HEK293 (cell line): Measurements from ENCODE around the gene DIRAS1.

ENCODE experiments used
- CTCF ChIP-seq: fragments of 450-650 bp; formaldehyde crosslinking; IDR thresholded peaks from 2 replicates; pipeline ENCODE4 v1.5.1; 2016; ENCODE audit warnings: missing biosample characterization, missing genetic modification characterization
- ZBTB11 ChIP-seq: fragments of 450-650 bp; formaldehyde crosslinking; conservative IDR thresholded peaks from 2 replicates; pipeline ENCODE4 v1.5.1; 2016; ENCODE audit warnings: low read depth, missing biosample characterization, missing genetic modification characterization
- ZFP3 ChIP-seq: fragments of 450-650 bp; formaldehyde crosslinking; IDR thresholded peaks from 2 replicates; pipeline ENCODE4 v1.5.1; 2016; ENCODE audit warnings: low read depth, missing biosample characterization, missing genetic modification characterization
- ZNF138 ChIP-seq: fragments of 450-650 bp; formaldehyde crosslinking; IDR thresholded peaks from 2 replicates; pipeline ENCODE4 v1.5.1; 2016; ENCODE audit warnings: missing biosample characterization, missing genetic modification characterization, borderline replicate concordance
- ZNF23 ChIP-seq: fragments of 450-650 bp; formaldehyde crosslinking; IDR thresholded peaks from 2 replicates; pipeline ENCODE4 v1.5.1; 2016; ENCODE audit warnings: missing biosample characterization, missing genetic modification characterization, borderline replicate concordance
- ZNF24 ChIP-seq: fragments of 450-650 bp; formaldehyde crosslinking; IDR thresholded peaks from 2 replicates; pipeline ENCODE4 v1.5.1; 2016; ENCODE audit warnings: missing biosample characterization, missing genetic modification characterization
- ZNF274 ChIP-seq, 2 experiments: fragments of 200-500 bp in 1 of 2; fragments of 450-650 bp in 1 of 2; sonication (Bioruptor generic) in 1 of 2; formaldehyde crosslinking in 1 of 2; IDR thresholded peaks; 2 replicates each; pipeline versions ENCODE4 v1.5.1 to v1.6.1; 2014 to 2016; ENCODE audit warnings: borderline replicate concordance in 1 of 2, inconsistent platforms in 1 of 2, low read length in 1 of 2, missing biosample characterization in 1 of 2, missing genetic modification characterization in 1 of 2
- ZNF394 ChIP-seq: fragments of 450-650 bp; formaldehyde crosslinking; IDR thresholded peaks from 2 replicates; pipeline ENCODE4 v1.5.1; 2016; ENCODE audit warnings: missing biosample characterization, missing genetic modification characterization, mild to moderate bottlenecking, moderate library complexity, borderline replicate concordance
- ZNF623 ChIP-seq: fragments of 450-650 bp; formaldehyde crosslinking; IDR thresholded peaks from 2 replicates; pipeline ENCODE4 v1.5.1; 2016; ENCODE audit warnings: missing biosample characterization, missing genetic modification characterization
- ZNF830 ChIP-seq: fragments of 450-650 bp; IDR thresholded peaks from 2 replicates; pipeline ENCODE4 v1.5.0; 2018; ENCODE audit warnings: missing biosample characterization, missing genetic modification characterization, low read depth, mild to moderate bottlenecking, moderate library complexity
- ZSCAN16 ChIP-seq: fragments of 450-650 bp; formaldehyde crosslinking; IDR thresholded peaks from 2 replicates; pipeline ENCODE4 v1.5.1; 2016; ENCODE audit warnings: missing biosample characterization, missing genetic modification characterization
- TF ChIP-seq, protein P1 (sequence below): fragments of 450-650 bp; formaldehyde crosslinking; IDR thresholded peaks from 2 replicates; pipeline ENCODE4 v1.5.1; 2016; ENCODE audit warnings: missing biosample characterization, missing genetic modification characterization, low read depth
- TF ChIP-seq, protein P2 (sequence below): fragments of 450-650 bp; formaldehyde crosslinking; IDR thresholded peaks from 2 replicates; pipeline ENCODE4 v1.5.1; 2016; ENCODE audit warnings: missing biosample characterization, missing genetic modification characterization, low read depth
- TF ChIP-seq, protein P3 (sequence below): fragments of 450-650 bp; formaldehyde crosslinking; IDR thresholded peaks from 2 replicates; pipeline ENCODE4 v1.5.1; 2016; ENCODE audit warnings: missing biosample characterization, missing genetic modification characterization

GRCh38 chr19:2715470-2716274 is 5.5 kb downstream of the DIRAS1 start:
- TF ChIP-seq ZNF830 (tag by site-specific recombination) (no peak), CTCF (tag by site-specific recombination) (no peak), ZSCAN16 (tag by site-specific recombination) (no peak), ZNF24 (tag by site-specific recombination) (no peak), ZBTB11 (tag by site-specific recombination) (no peak), ZNF23 (tag by site-specific recombination) (no peak), ZFP3 (tag by site-specific recombination) (no peak), ZNF274 (IDR thresholded peaks at IDR 0.05; ENCODE audit: low read length) (no peak), ZNF274 (tag by site-specific recombination; IDR thresholded peaks at IDR 0.05; ENCODE audit: borderline replicate concordance) (no peak), ZNF138 (tag by site-specific recombination) (no peak), ZNF623 (tag by site-specific recombination) (no peak), ZNF394 (tag by site-specific recombination) (no peak)
- TF ChIP-seq, protein P1, sequence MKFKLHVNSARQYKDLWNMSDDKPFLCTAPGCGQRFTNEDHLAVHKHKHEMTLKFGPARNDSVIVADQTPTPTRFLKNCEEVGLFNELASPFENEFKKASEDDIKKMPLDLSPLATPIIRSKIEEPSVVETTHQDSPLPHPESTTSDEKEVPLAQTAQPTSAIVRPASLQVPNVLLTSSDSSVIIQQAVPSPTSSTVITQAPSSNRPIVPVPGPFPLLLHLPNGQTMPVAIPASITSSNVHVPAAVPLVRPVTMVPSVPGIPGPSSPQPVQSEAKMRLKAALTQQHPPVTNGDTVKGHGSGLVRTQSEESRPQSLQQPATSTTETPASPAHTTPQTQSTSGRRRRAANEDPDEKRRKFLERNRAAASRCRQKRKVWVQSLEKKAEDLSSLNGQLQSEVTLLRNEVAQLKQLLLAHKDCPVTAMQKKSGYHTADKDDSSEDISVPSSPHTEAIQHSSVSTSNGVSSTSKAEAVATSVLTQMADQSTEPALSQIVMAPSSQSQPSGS (tag by site-specific recombination): no peak
- TF ChIP-seq, protein P2, sequence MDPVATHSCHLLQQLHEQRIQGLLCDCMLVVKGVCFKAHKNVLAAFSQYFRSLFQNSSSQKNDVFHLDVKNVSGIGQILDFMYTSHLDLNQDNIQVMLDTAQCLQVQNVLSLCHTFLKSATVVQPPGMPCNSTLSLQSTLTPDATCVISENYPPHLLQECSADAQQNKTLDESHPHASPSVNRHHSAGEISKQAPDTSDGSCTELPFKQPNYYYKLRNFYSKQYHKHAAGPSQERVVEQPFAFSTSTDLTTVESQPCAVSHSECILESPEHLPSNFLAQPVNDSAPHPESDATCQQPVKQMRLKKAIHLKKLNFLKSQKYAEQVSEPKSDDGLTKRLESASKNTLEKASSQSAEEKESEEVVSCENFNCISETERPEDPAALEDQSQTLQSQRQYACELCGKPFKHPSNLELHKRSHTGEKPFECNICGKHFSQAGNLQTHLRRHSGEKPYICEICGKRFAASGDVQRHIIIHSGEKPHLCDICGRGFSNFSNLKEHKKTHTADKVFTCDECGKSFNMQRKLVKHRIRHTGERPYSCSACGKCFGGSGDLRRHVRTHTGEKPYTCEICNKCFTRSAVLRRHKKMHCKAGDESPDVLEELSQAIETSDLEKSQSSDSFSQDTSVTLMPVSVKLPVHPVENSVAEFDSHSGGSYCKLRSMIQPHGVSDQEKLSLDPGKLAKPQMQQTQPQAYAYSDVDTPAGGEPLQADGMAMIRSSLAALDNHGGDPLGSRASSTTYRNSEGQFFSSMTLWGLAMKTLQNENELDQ: no peak
- TF ChIP-seq, protein P3, sequence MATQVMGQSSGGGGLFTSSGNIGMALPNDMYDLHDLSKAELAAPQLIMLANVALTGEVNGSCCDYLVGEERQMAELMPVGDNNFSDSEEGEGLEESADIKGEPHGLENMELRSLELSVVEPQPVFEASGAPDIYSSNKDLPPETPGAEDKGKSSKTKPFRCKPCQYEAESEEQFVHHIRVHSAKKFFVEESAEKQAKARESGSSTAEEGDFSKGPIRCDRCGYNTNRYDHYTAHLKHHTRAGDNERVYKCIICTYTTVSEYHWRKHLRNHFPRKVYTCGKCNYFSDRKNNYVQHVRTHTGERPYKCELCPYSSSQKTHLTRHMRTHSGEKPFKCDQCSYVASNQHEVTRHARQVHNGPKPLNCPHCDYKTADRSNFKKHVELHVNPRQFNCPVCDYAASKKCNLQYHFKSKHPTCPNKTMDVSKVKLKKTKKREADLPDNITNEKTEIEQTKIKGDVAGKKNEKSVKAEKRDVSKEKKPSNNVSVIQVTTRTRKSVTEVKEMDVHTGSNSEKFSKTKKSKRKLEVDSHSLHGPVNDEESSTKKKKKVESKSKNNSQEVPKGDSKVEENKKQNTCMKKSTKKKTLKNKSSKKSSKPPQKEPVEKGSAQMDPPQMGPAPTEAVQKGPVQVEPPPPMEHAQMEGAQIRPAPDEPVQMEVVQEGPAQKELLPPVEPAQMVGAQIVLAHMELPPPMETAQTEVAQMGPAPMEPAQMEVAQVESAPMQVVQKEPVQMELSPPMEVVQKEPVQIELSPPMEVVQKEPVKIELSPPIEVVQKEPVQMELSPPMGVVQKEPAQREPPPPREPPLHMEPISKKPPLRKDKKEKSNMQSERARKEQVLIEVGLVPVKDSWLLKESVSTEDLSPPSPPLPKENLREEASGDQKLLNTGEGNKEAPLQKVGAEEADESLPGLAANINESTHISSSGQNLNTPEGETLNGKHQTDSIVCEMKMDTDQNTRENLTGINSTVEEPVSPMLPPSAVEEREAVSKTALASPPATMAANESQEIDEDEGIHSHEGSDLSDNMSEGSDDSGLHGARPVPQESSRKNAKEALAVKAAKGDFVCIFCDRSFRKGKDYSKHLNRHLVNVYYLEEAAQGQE (tag by site-specific recombination): no peak
